DLD1 (cell line): Measurements from ENCODE around the gene TMEM17.

Source experiments
- in situ Hi-C: cut with HindIII; loops from 2 replicates; pipeline ENCODE4 v1.10.0; 2017; ENCODE audit warnings: low sequenced_read_pairs

The TMEM17 gene

GRCh38 chr2:62458206-62458641 lies 47.8 kb downstream of the TMEM17 start:
- in situ Hi-C loops = no loop called here

- in situ Hi-C loops = no loop called here
Measured at GRCh38 chr2:62457556-62457955, 48.4 kb downstream of the TMEM17 start.

- in situ Hi-C loops = no loop called here
Measured at GRCh38 chr2:62456721-62457539, 49.1 kb downstream of the TMEM17 start.

- in situ Hi-C loops = no loop called here
Measured at GRCh38 chr2:62455957-62456692, 49.9 kb downstream of the TMEM17 start.

GRCh38 chr2:62453955-62454354 lies 52.0 kb downstream of the TMEM17 start:
- in situ Hi-C loops = no loop called here

GRCh38 chr2:62452701-62453454 lies 53.1 kb downstream of the TMEM17 start:
- in situ Hi-C loops = no loop called here

- in situ Hi-C loops = no loop called here
Measured at GRCh38 chr2:62450716-62451191, 55.2 kb downstream of the TMEM17 start.
